K562 (cell line): Measurements from ENCODE around the gene ARHGEF7. TPM values are rescaled to one million over a fixed set of nuclear protein-coding genes. Genes with fewer than 3 reads are reported as not detected.

ENCODE experiments used
- ATF2 ChIP-seq: sonication (generic); formaldehyde crosslinking; IDR thresholded peaks from 2 replicates; pipeline ENCODE4 v1.8.1; 2022; ENCODE audit warnings: missing genetic modification reagents
- CBX2 ChIP-seq: fragments of 200-600 bp; sonication (generic); IDR thresholded peaks from one replicate; pipeline ENCODE4 v1.6.1; 2012; ENCODE audit warnings: mild to moderate bottlenecking, low read length, inconsistent platforms; ENCODE audit not compliant: insufficient read depth, poor library complexity, severe bottlenecking
- CHCHD3 ChIP-seq: fragments of 250-450 bp; sonication (Bioruptor Pico); IDR thresholded peaks from 2 replicates; pipeline ENCODE4 v2.1.2; 2022; ENCODE audit warnings: mild to moderate bottlenecking
- HES1 ChIP-seq: fragments of 450-650 bp; IDR thresholded peaks from 2 replicates; pipeline ENCODE4 v1.6.1; 2016; ENCODE audit warnings: low read depth, mild to moderate bottlenecking, moderate library complexity
- PHF21A ChIP-seq: fragments of 450-650 bp; IDR thresholded peaks from 2 replicates; pipeline ENCODE4 v1.6.1; 2017; ENCODE audit warnings: low read depth, borderline replicate concordance
- ZBTB11 ChIP-seq, 3 experiments: fragments of 200-800 bp in 1 of 3; fragments of 250-450 bp in 1 of 3; fragments of 450-650 bp in 1 of 3; sonication (Bioruptor Pico) in 1 of 3; sonication (Bioruptor generic) in 1 of 3; formaldehyde crosslinking in 1 of 3; IDR thresholded peaks; 2 replicates each; pipeline versions ENCODE4 v1.6.1 to v1.8.0; 2016 to 2022; ENCODE audit warnings: mild to moderate bottlenecking in 2 of 3, missing genetic modification characterization in 2 of 3, missing compliant biosample characterization in 1 of 3, moderate library complexity in 1 of 3
- polyA plus RNA-seq, 8 experiments: library from polyadenylated mRNA; depleted of rRNA in 4 of 8; stranded (reverse) in 5 of 8; unstranded in 3 of 8; fragments of >200 nt; fragmentation: Nextera tagmentation in 2 of 8; fragmentation: Illumina TruSeq in 1 of 8; extraction: Ambion mirVana in 2 of 8; extraction: Trizol in 1 of 8; gene quantifications; 2 replicates each; pipeline versions ENCODE4 v1.2.1 to v1.2.3, GENCODE V29; 2011 to 2014; ENCODE audit warnings: inconsistent platforms in 1 of 8, missing spikeins in 1 of 8
- total RNA-seq, 7 experiments: library from RNA; depleted of rRNA in 6 of 7; stranded (reverse); fragments of >200 nt in 6 of 7; fragmentation: Illumina TruSeq in 2 of 7; extraction: Trizol in 2 of 7; gene quantifications; 2 replicates each; pipeline versions ENCODE4 v1.2.1 to v1.2.3, GENCODE V29; 2011 to 2021; ENCODE audit warnings: low replicate concordance in 1 of 7
- TF ChIP-seq, protein P1 (sequence below): fragments of 250-450 bp; sonication (Bioruptor Pico); IDR thresholded peaks from 2 replicates; pipeline ENCODE4 v1.8.0; 2021; ENCODE audit warnings: moderate library complexity, mild to moderate bottlenecking, inconsistent platforms

ARHGEF7 gene
- total and polyA plus RNA-seq, 9 of the 15 experiments (the other 6 are each of a cell fraction or from before 2014, with no cell fraction given): 2.1 to 26.8 (median 17.5) TPM

DNA sequence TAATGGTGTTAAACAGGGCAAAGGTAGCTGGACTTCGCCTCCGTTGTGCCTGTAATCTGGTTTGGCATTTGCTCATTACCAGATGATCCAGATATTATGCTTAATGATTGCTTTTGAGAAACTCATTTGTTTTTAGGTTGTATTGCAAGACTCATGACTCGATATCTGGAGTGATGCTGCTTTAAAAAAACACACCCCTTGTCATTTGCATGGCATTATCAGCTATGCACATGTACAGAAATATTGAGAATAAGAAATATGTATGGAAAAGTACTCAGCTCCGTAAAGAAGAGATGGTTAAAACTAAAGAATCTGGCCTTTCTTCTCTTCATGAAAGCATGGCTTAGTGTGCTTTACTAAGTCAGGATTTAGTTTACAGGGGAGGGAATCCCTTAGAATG lies 95.0 kb downstream of the ARHGEF7 start (continued):
- TF ChIP-seq CBX2 (no peak), ATF2 (CRISPR knock-in tag) (no peak), PHF21A (no peak), CHCHD3 (CRISPR knock-in tag) (no peak), ZBTB11 (CRISPR knock-in tag; IDR thresholded peaks at IDR 0.05) (no peak), HES1 (no peak)
- TF ChIP-seq, protein P1, sequence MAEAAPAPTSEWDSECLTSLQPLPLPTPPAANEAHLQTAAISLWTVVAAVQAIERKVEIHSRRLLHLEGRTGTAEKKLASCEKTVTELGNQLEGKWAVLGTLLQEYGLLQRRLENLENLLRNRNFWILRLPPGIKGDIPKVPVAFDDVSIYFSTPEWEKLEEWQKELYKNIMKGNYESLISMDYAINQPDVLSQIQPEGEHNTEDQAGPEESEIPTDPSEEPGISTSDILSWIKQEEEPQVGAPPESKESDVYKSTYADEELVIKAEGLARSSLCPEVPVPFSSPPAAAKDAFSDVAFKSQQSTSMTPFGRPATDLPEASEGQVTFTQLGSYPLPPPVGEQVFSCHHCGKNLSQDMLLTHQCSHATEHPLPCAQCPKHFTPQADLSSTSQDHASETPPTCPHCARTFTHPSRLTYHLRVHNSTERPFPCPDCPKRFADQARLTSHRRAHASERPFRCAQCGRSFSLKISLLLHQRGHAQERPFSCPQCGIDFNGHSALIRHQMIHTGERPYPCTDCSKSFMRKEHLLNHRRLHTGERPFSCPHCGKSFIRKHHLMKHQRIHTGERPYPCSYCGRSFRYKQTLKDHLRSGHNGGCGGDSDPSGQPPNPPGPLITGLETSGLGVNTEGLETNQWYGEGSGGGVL (CRISPR knock-in tag): no peak
- TF ChIP-seq, all 486 proteins: peak for 0
